ENCODE data around the gene AGBL4. TPM values are rescaled to one million over a fixed set of nuclear protein-coding genes. Genes with fewer than 3 reads are reported as not detected.

Gene AGBL4
- total RNA-seq, 2 experiments from 2014 or later, result not detected

GRCh38 chr1:48560577-48560976, 1463.2 kb downstream of the AGBL4 start:
- POLR2A ChIA-PET, result no interaction called here
- H3K4me3 Mint-ChIP-seq, result no peak overlapping the region
- DNase-seq, result no peak
- no peaks in the 10 kb centered on the region for H3K36me3 Mint-ChIP-seq (ENCODE audit: low read depth)
- H3K27me3 Mint-ChIP-seq, result peaks cover 7% of the 10 kb centered on the region
- no peaks in the 10 kb centered on the region for H3K4me1 Mint-ChIP-seq
- H3K9me3 Mint-ChIP-seq, result no peaks in the 10 kb centered on the region
- H3K27ac Mint-ChIP-seq, result no peak overlapping the region
- CTCF ChIA-PET, result interaction anchor here (1.0 kb wide), 1 partner anchor 30 kb away, joined by 3 read pairs; no protein-coding TSS in a partner anchor

GRCh38 chr1:48560116-48560515, 1463.6 kb downstream of the AGBL4 start:
- ChIA-PET CTCF (interaction anchor here (1.0 kb wide), 1 partner anchor 29 kb away, joined by 3 read pairs; no protein-coding TSS in a partner anchor), POLR2A (no interaction called here)
- Mint-ChIP-seq H3K27me3 (peaks cover 7% of the 10 kb centered on the region), H3K36me3 (ENCODE audit: low read depth) (no peaks in the 10 kb centered on the region), H3K4me1 (no peaks in the 10 kb centered on the region), H3K27ac (no peak overlapping the region), H3K4me3 (no peak overlapping the region), H3K9me3 (no peaks in the 10 kb centered on the region)
- DNase-seq, result no peak

- ChIA-PET CTCF (no interaction called here), POLR2A (no interaction called here)
- no peaks in the 10 kb centered on the region for H3K9me3 Mint-ChIP-seq
- no peaks in the 10 kb centered on the region for H3K36me3 Mint-ChIP-seq (ENCODE audit: low read depth)
- H3K4me1 Mint-ChIP-seq, result no peaks in the 10 kb centered on the region
- H3K27ac Mint-ChIP-seq, result no peak overlapping the region
- peaks cover 3% of the 10 kb centered on the region for H3K27me3 Mint-ChIP-seq
- no peak overlapping the region for H3K4me3 Mint-ChIP-seq
- no peak for DNase-seq
Observed at GRCh38 chr1:48558366-48558765, 1465.4 kb downstream of the AGBL4 start.

GRCh38 chr1:48556186-48556850, 1467.4 kb downstream of the AGBL4 start:
- Mint-ChIP-seq H3K4me3 (no peak overlapping the region), H3K4me1 (no peaks in the 10 kb centered on the region), H3K27ac (no peak overlapping the region), H3K36me3 (ENCODE audit: low read depth) (no peaks in the 10 kb centered on the region), H3K9me3 (no peaks in the 10 kb centered on the region), H3K27me3 (peaks cover 3% of the 10 kb centered on the region)
- CTCF ChIA-PET, result no interaction called here
- DNase-seq, result no peak
- POLR2A ChIA-PET, result no interaction called here

GRCh38 chr1:48555271-48555670, 1468.5 kb downstream of the AGBL4 start:
- peaks cover 3% of the 10 kb centered on the region for H3K27me3 Mint-ChIP-seq
- no peaks in the 10 kb centered on the region for H3K4me1 Mint-ChIP-seq
- no peak overlapping the region for H3K27ac Mint-ChIP-seq
- H3K4me3 Mint-ChIP-seq, result no peak overlapping the region
- DNase-seq, result no peak
- no peaks in the 10 kb centered on the region for H3K9me3 Mint-ChIP-seq
- ChIA-PET CTCF (interaction anchor here (0.7 kb wide), 1 partner anchor 57 kb away, joined by 3 read pairs; no protein-coding TSS in a partner anchor), POLR2A (no interaction called here)
- no peaks in the 10 kb centered on the region for H3K36me3 Mint-ChIP-seq (ENCODE audit: low read depth)

- Mint-ChIP-seq H3K9me3 (no peaks in the 10 kb centered on the region), H3K27ac (no peak overlapping the region), H3K4me1 (no peaks in the 10 kb centered on the region), H3K36me3 (ENCODE audit: low read depth) (no peaks in the 10 kb centered on the region), H3K4me3 (no peak overlapping the region), H3K27me3 (no peaks in the 10 kb centered on the region)
- CTCF ChIA-PET, result interaction anchor here (0.7 kb wide), 1 partner anchor 9 kb away, joined by 3 read pairs; no protein-coding TSS in a partner anchor
- DNase-seq, result no peak
- POLR2A ChIA-PET, result no interaction called here
Observed at GRCh38 chr1:48552903-48553606, 1470.7 kb downstream of the AGBL4 start.

- H3K27me3 Mint-ChIP-seq, result no peaks in the 10 kb centered on the region
- H3K36me3 Mint-ChIP-seq (ENCODE audit: low read depth), result no peaks in the 10 kb centered on the region
- H3K9me3 Mint-ChIP-seq, result no peaks in the 10 kb centered on the region
- CTCF ChIA-PET, result no interaction called here
- no peaks in the 10 kb centered on the region for H3K4me1 Mint-ChIP-seq
- DNase-seq, result no peak
- POLR2A ChIA-PET, result no interaction called here
- H3K4me3 Mint-ChIP-seq, result no peak overlapping the region
- H3K27ac Mint-ChIP-seq, result no peak overlapping the region
Observed at GRCh38 chr1:48552420-48552819, 1471.3 kb downstream of the AGBL4 start.

GRCh38 chr1:48548985-48549384, 1474.8 kb downstream of the AGBL4 start:
- DNase-seq, result no peak
- POLR2A ChIA-PET, result no interaction called here
- no peaks in the 10 kb centered on the region for H3K27me3 Mint-ChIP-seq
- H3K4me1 Mint-ChIP-seq, result no peaks in the 10 kb centered on the region
- no peaks in the 10 kb centered on the region for H3K9me3 Mint-ChIP-seq
- CTCF ChIA-PET, result no interaction called here
- no peak overlapping the region for H3K27ac Mint-ChIP-seq
- H3K4me3 Mint-ChIP-seq, result no peak overlapping the region
- H3K36me3 Mint-ChIP-seq (ENCODE audit: low read depth), result no peaks in the 10 kb centered on the region

- Mint-ChIP-seq H3K27me3 (no peaks in the 10 kb centered on the region), H3K9me3 (no peaks in the 10 kb centered on the region), H3K27ac (no peak overlapping the region), H3K4me3 (no peak overlapping the region), H3K36me3 (ENCODE audit: low read depth) (no peaks in the 10 kb centered on the region), H3K4me1 (no peaks in the 10 kb centered on the region)
- CTCF ChIA-PET, result no interaction called here
- no peak for DNase-seq
- POLR2A ChIA-PET, result no interaction called here
Observed at GRCh38 chr1:48547561-48548220, 1476.1 kb downstream of the AGBL4 start.

- Mint-ChIP-seq H3K4me3 (no peak overlapping the region), H3K36me3 (ENCODE audit: low read depth) (no peaks in the 10 kb centered on the region)
- CTCF ChIA-PET, result interaction anchor here (1.4 kb wide), 1 partner anchor 13 kb away, joined by 3 read pairs; no protein-coding TSS in a partner anchor
Observed at GRCh38 chr1:48543854-48544253, 1479.9 kb downstream of the AGBL4 start.

GRCh38 chr1:48540587-48540986, 1483.2 kb downstream of the AGBL4 start:
- Mint-ChIP-seq H3K4me1 (no peaks in the 10 kb centered on the region), H3K27ac (no peak overlapping the region), H3K4me3 (no peak overlapping the region), H3K9me3 (no peaks in the 10 kb centered on the region), H3K36me3 (ENCODE audit: low read depth) (no peaks in the 10 kb centered on the region), H3K27me3 (no peaks in the 10 kb centered on the region)
- CTCF ChIA-PET, result no interaction called here
- DNase-seq, result no peak
- POLR2A ChIA-PET, result no interaction called here

More at GRCh38 chr1:48543854-48544253, 1479.9 kb downstream of the AGBL4 start:
- no peaks in the 10 kb centered on the region for H3K27me3 Mint-ChIP-seq
- POLR2A ChIA-PET, result no interaction called here
- H3K9me3 Mint-ChIP-seq, result no peaks in the 10 kb centered on the region
- no peak for DNase-seq
- no peaks in the 10 kb centered on the region for H3K4me1 Mint-ChIP-seq
- no peak overlapping the region for H3K27ac Mint-ChIP-seq

GRCh38 chr1:48536477-48536876, 1487.3 kb downstream of the AGBL4 start:
- H3K27ac Mint-ChIP-seq, result no peak overlapping the region
- H3K4me1 Mint-ChIP-seq, result no peaks in the 10 kb centered on the region
- CTCF ChIA-PET, result no interaction called here
- no peaks in the 10 kb centered on the region for H3K27me3 Mint-ChIP-seq
- no peak overlapping the region for H3K4me3 Mint-ChIP-seq
- POLR2A ChIA-PET, result no interaction called here
- H3K9me3 Mint-ChIP-seq, result no peaks in the 10 kb centered on the region
- no peaks in the 10 kb centered on the region for H3K36me3 Mint-ChIP-seq (ENCODE audit: low read depth)
- no peak for DNase-seq

- H3K27me3 Mint-ChIP-seq, result no peaks in the 10 kb centered on the region
- ChIA-PET CTCF (no interaction called here), POLR2A (no interaction called here)
- DNase-seq, result no peak
- no peaks in the 10 kb centered on the region for H3K36me3 Mint-ChIP-seq (ENCODE audit: low read depth)
- no peaks in the 10 kb centered on the region for H3K4me1 Mint-ChIP-seq
- no peak overlapping the region for H3K27ac Mint-ChIP-seq
- no peaks in the 10 kb centered on the region for H3K9me3 Mint-ChIP-seq
- H3K4me3 Mint-ChIP-seq, result no peak overlapping the region
Observed at GRCh38 chr1:48532976-48533375, 1490.8 kb downstream of the AGBL4 start.
